Myocyte (in vitro differentiated cells): ENCODE data around the gene HMG20A. TPM values are rescaled to one million over a fixed set of nuclear protein-coding genes. Genes with fewer than 3 reads are reported as not detected.
A peak's percentile ranks its signal among the peaks of the same experiment; 100 is the strongest.

Experiments used
- DNase-seq: peaks from one replicate; pipeline ENCODE4 v3.0.0-alpha.2; 2012; ENCODE audit warnings: low read depth
- polyA plus RNA-seq: library from polyadenylated mRNA; unstranded; fragments of >200 nt; gene quantifications from one replicate; pipeline ENCODE4 v1.2.1, GENCODE V29; 2012; ENCODE audit warnings: missing spikeins
- total RNA-seq: library from RNA; depleted of rRNA; stranded (reverse); fragments of >200 nt; gene quantifications from 2 replicates; pipeline ENCODE4 v1.2.3, GENCODE V29; 2014

The HMG20A gene
- 36.6 and 49.9 TPM in 2 replicates for total RNA-seq
- polyA plus RNA-seq, result 26.5 TPM

GRCh38 chr15:77420610-77421369 lies at the start of gene HMG20A:
Gene HMG20A, plus strand, starts transcription at chr15:77420888. Its CDS starts 37,520 bp downstream, at chr15:77458408.
- peak; percentile 91 for DNase-seq

- DNase-seq, result no peak
Observed at GRCh38 chr15:77371850-77372563, 48.7 kb upstream of the HMG20A start.

- DNase-seq, result no peak
Observed at GRCh38 chr15:77373441-77373840, 47.2 kb upstream of the HMG20A start.

- no peak for DNase-seq
Observed at GRCh38 chr15:77375133-77375532, 45.6 kb upstream of the HMG20A start.

- DNase-seq, result no peak
Observed at GRCh38 chr15:77376770-77377169, 43.9 kb upstream of the HMG20A start.

GRCh38 chr15:77380033-77380432 lies 40.7 kb upstream of the HMG20A start:
- DNase-seq, result no peak

GRCh38 chr15:77384086-77384485 lies 36.6 kb upstream of the HMG20A start:
- no peak for DNase-seq

- DNase-seq, result no peak
Observed at GRCh38 chr15:77384589-77385359, 35.9 kb upstream of the HMG20A start.

- no peak for DNase-seq
Observed at GRCh38 chr15:77386626-77387025, 34.1 kb upstream of the HMG20A start.

- DNase-seq, result peak; percentile 51
Observed at GRCh38 chr15:77387365-77388105, 33.2 kb upstream of the HMG20A start.

GRCh38 chr15:77391372-77391951 lies 29.2 kb upstream of the HMG20A start:
- DNase-seq, result no peak

- DNase-seq, result no peak
Observed at GRCh38 chr15:77392762-77393470, 27.8 kb upstream of the HMG20A start.

- no peak for DNase-seq
Observed at GRCh38 chr15:77393471-77393840, 27.2 kb upstream of the HMG20A start.

- no peak for DNase-seq
Observed at GRCh38 chr15:77395013-77395774, 25.5 kb upstream of the HMG20A start.

GRCh38 chr15:77396692-77397091 lies 24.0 kb upstream of the HMG20A start:
- no peak for DNase-seq

GRCh38 chr15:77398927-77399326 lies 21.8 kb upstream of the HMG20A start:
- DNase-seq, result no peak

GRCh38 chr15:77400258-77400657 lies 20.4 kb upstream of the HMG20A start:
- DNase-seq, result no peak

GRCh38 chr15:77402740-77403379 lies 17.8 kb upstream of the HMG20A start:
- peak; percentile 11 for DNase-seq
